Gastrocnemius medialis (tissue), 4 donors: Measurements from ENCODE around the gene FOXO6.

ENCODE experiments used
- POLR2A ChIP-seq, 2 donors: fragments of 450-650 bp; IDR thresholded peaks; one replicate each; pipeline ENCODE4 v1.6.1; 2017; ENCODE audit warnings: antibody characterized with exemption in 2 of 2, mild to moderate bottlenecking in 2 of 2, moderate library complexity in 2 of 2
- TF ChIP-seq, protein P1 (sequence below), 5 experiments: fragments of 450-650 bp in 3 of 5; fragments of 200-600 bp in 2 of 5; sonication (generic) in 2 of 5; IDR thresholded peaks in 4 of 5; conservative IDR thresholded peaks in 1 of 5; 1 replicate in 4 of 5; 2 replicates in 1 of 5; pipeline ENCODE4 v1.5.1; 2016 to 2019; ENCODE audit warnings: antibody characterized with exemption in 5 of 5, mild to moderate bottlenecking in 3 of 5, moderate library complexity in 3 of 5

DNA sequence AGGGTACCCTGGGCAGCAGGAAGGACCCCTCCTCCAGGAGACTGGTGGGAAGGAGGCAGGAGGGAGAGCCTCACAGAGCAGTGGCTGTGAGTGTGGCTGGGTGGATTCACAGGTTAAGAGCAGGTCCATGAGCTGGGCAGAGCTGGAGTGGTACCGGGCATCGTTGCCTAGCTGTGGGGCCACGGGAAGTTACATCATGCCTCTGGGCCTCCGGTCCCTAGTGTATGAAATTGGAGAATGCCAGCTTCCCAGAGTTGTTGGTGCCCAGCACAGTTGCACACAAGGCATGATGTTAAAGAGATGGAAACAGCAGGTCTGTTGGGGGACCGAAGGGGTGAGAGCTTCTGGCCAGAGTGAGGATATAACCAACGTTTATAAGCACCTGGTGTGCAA is 18.5 kb downstream of the FOXO6 start:
- TF ChIP-seq, protein P1, sequence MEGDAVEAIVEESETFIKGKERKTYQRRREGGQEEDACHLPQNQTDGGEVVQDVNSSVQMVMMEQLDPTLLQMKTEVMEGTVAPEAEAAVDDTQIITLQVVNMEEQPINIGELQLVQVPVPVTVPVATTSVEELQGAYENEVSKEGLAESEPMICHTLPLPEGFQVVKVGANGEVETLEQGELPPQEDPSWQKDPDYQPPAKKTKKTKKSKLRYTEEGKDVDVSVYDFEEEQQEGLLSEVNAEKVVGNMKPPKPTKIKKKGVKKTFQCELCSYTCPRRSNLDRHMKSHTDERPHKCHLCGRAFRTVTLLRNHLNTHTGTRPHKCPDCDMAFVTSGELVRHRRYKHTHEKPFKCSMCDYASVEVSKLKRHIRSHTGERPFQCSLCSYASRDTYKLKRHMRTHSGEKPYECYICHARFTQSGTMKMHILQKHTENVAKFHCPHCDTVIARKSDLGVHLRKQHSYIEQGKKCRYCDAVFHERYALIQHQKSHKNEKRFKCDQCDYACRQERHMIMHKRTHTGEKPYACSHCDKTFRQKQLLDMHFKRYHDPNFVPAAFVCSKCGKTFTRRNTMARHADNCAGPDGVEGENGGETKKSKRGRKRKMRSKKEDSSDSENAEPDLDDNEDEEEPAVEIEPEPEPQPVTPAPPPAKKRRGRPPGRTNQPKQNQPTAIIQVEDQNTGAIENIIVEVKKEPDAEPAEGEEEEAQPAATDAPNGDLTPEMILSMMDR (IDR thresholded peaks at IDR 0.05 in 4 of 5, conservative IDR thresholded peaks at IDR 0.05 in 1 of 5), result no peak
- no peak for TF ChIP-seq POLR2A (IDR thresholded peaks at IDR 0.05)
